ENCODE data around the gene NBPF14.
"Not testable (repeated sequence)": the region's sequence is repeated elsewhere in the genome, so short reads cannot be mapped to it uniquely, and the experiment has no call there.

DNA sequence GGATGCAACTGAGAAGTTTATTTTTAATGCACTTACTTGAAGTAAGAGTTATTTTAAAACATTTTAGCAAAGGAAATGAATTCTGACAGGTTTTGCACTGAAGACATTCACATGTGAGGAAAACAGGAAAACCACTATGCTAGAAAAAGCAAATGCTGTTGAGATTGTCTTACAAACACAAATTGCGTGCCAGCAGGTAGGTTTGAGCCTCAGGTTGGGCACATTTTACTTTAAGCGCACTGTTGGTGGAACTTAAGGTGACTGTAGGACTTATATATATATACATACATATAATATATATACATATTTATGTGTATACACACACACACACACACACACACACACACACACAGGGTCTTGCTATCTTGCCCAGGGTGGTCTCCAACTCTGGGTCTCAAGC is 69.2 kb downstream of the NBPF14 start:
- TF ChIP-seq, protein P1, sequence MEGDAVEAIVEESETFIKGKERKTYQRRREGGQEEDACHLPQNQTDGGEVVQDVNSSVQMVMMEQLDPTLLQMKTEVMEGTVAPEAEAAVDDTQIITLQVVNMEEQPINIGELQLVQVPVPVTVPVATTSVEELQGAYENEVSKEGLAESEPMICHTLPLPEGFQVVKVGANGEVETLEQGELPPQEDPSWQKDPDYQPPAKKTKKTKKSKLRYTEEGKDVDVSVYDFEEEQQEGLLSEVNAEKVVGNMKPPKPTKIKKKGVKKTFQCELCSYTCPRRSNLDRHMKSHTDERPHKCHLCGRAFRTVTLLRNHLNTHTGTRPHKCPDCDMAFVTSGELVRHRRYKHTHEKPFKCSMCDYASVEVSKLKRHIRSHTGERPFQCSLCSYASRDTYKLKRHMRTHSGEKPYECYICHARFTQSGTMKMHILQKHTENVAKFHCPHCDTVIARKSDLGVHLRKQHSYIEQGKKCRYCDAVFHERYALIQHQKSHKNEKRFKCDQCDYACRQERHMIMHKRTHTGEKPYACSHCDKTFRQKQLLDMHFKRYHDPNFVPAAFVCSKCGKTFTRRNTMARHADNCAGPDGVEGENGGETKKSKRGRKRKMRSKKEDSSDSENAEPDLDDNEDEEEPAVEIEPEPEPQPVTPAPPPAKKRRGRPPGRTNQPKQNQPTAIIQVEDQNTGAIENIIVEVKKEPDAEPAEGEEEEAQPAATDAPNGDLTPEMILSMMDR (IDR thresholded peaks at IDR 0.05; ENCODE audit: control extremely low read depth in 1 of 3, insufficient read depth in 1 of 3, low read depth in 1 of 3, low read length in 3 of 3) = not testable (repeated sequence)
- TF ChIP-seq, protein P2, sequence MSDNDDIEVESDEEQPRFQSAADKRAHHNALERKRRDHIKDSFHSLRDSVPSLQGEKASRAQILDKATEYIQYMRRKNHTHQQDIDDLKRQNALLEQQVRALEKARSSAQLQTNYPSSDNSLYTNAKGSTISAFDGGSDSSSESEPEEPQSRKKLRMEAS (IDR thresholded peaks at IDR 0.05) = not testable (repeated sequence)
- TF ChIP-seq POLR2A (IDR thresholded peaks at IDR 0.05; ENCODE audit: control extremely low read depth in 1 of 2, low read depth in 2 of 2, low read length in 2 of 2); NRF1 (IDR thresholded peaks at IDR 0.05; ENCODE audit: low read depth, low read length); RAD21 (IDR thresholded peaks at IDR 0.05 in 1 of 2, conservative IDR thresholded peaks at IDR 0.05 in 1 of 2; ENCODE audit: low read depth in 2 of 2, low read length in 2 of 2); CHD1 (IDR thresholded peaks at IDR 0.05; ENCODE audit: low read depth, low read length): not testable (repeated sequence)
- TF ChIP-seq, protein P3, sequence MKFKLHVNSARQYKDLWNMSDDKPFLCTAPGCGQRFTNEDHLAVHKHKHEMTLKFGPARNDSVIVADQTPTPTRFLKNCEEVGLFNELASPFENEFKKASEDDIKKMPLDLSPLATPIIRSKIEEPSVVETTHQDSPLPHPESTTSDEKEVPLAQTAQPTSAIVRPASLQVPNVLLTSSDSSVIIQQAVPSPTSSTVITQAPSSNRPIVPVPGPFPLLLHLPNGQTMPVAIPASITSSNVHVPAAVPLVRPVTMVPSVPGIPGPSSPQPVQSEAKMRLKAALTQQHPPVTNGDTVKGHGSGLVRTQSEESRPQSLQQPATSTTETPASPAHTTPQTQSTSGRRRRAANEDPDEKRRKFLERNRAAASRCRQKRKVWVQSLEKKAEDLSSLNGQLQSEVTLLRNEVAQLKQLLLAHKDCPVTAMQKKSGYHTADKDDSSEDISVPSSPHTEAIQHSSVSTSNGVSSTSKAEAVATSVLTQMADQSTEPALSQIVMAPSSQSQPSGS (IDR thresholded peaks at IDR 0.05; ENCODE audit: low read length) = not testable (repeated sequence)

Data from H1 (cell line).